22Rv1 (cell line): ENCODE data around the gene GH1.

Experiments used
- H3K27ac ChIP-seq: fragments of 450-650 bp; 2 replicates; pipeline ENCODE4 v1.5.1; 2017
- ZFX ChIP-seq: fragments of 450-650 bp; IDR thresholded peaks from 2 replicates; pipeline ENCODE4 v1.6.1; 2017; ENCODE audit warnings: antibody characterized with exemption, borderline replicate concordance
- TF ChIP-seq, protein P1 (sequence below): fragments of 450-650 bp; IDR thresholded peaks from 2 replicates; pipeline ENCODE4 v1.5.1; 2017; ENCODE audit warnings: mild to moderate bottlenecking

The GH1 gene

GRCh38 chr17:63930951-63931575 is 12.4 kb upstream of the GH1 start:
- H3K27ac ChIP-seq: no peak overlapping the region
- no peak for TF ChIP-seq ZFX
- TF ChIP-seq, protein P1, sequence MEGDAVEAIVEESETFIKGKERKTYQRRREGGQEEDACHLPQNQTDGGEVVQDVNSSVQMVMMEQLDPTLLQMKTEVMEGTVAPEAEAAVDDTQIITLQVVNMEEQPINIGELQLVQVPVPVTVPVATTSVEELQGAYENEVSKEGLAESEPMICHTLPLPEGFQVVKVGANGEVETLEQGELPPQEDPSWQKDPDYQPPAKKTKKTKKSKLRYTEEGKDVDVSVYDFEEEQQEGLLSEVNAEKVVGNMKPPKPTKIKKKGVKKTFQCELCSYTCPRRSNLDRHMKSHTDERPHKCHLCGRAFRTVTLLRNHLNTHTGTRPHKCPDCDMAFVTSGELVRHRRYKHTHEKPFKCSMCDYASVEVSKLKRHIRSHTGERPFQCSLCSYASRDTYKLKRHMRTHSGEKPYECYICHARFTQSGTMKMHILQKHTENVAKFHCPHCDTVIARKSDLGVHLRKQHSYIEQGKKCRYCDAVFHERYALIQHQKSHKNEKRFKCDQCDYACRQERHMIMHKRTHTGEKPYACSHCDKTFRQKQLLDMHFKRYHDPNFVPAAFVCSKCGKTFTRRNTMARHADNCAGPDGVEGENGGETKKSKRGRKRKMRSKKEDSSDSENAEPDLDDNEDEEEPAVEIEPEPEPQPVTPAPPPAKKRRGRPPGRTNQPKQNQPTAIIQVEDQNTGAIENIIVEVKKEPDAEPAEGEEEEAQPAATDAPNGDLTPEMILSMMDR: no peak

DNA sequence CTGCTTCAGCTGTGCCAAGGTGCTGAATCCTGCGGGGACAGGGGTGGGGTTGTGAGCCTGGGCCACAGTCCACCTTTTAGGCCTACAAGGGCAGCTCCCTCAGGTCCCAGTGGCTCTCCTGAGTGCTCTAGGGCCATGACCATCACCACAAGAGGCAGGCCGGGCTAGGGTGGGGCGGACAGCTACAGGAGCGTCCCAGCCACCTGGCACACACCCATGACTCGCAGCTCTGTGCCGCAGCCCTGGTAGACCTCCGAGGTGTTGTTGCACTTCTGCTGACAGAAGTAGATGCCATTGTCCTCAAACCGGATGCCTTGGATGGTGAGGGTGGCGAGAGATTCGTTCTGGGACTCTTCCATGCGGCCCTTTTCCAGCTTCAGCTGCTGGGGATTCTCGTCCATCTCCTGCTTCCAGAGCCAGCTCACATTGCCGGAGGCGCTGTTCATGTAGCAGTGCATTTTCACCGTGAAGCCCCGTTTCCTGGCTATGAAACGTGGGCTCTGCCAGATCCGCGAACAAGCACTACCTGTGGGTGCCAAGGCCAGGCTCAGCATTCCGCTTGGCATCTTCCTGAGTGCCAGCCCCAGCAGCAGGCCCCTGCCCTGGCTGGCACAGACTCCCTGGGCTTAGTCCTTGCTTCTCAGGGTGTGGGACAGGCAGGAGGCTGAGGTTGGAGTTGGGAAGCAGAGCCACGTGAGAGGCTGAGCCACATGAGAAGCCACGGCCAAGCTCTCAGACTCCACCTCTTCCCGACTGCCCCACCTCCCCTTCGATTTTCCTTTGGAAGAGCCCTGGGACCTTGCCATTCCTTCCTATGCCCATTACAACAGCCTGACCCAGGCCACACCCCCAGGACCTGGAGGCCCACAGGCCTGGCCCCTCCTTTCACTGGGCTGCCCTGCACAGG is 11.5 kb upstream of the GH1 start:
- TF ChIP-seq ZFX: no peak
- TF ChIP-seq, protein P1: no peak
- H3K27ac ChIP-seq: no peak overlapping the region

GRCh38 chr17:63928966-63929695 is 10.5 kb upstream of the GH1 start:
- H3K27ac ChIP-seq: no peak overlapping the region
- TF ChIP-seq, protein P1: no peak
- no peak for TF ChIP-seq ZFX

DNA sequence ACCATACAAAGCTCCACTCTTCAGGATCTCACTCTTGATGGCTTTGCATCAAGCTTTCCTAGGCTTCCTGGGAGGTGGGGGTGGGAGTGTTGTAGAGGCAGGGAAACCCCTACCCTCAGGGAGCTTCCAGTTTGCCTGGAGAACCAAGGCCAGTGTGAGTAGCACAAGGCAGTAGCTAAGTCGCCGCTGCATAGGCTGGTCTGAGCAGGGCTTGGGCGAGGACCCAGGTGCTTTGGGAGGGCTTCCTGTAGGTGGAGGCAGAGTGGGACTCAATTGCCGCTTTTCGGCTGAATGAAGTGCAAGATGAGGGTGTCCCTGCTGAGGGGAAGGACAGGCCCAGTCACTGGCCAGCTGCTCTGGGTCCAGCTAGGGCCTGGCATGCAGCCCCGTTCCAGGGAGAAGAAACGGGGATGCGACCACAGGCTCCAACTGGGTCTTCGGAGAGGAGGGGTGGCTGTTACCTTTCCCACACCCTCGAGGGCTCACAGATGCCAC is 9.6 kb upstream of the GH1 start:
- TF ChIP-seq ZFX: no peak
- TF ChIP-seq, protein P1: no peak
- no peak overlapping the region for H3K27ac ChIP-seq

GRCh38 chr17:63927464-63928171 is 9.0 kb upstream of the GH1 start:
- no peak for TF ChIP-seq ZFX
- TF ChIP-seq, protein P1: no peak
- H3K27ac ChIP-seq: no peak overlapping the region

DNA sequence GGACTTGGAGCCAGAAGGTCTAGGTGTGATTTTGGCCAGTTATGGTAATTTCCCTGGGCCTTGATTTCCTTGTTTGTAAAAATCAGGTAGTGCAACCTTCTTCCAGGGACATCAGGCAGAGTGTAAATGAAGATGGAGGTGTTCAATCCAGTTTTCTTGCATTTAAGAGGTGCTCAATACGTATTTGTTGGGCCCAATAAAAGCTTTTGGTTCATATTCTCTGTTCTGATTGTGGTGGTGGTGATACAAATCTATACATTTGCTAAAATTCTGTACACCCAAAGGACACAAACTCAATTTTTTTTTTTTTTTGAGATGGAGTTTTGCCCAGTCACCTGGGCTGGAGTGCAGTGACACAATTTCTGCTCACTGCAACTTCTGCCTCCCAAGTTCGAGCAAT is 7.5 kb upstream of the GH1 start:
- no peak overlapping the region for H3K27ac ChIP-seq

More for the DNA sequence above, 7.5 kb upstream of the GH1 start:
- TF ChIP-seq ZFX: no peak
- TF ChIP-seq, protein P1: no peak
